Measurements from ENCODE around the gene KDM2B.
A peak's percentile ranks its signal among the peaks of the same experiment; 100 is the strongest.
"Not testable (repeated sequence)": the region's sequence is repeated elsewhere in the genome, so short reads cannot be mapped to it uniquely, and the experiment has no call there.

The KDM2B gene

DNA sequence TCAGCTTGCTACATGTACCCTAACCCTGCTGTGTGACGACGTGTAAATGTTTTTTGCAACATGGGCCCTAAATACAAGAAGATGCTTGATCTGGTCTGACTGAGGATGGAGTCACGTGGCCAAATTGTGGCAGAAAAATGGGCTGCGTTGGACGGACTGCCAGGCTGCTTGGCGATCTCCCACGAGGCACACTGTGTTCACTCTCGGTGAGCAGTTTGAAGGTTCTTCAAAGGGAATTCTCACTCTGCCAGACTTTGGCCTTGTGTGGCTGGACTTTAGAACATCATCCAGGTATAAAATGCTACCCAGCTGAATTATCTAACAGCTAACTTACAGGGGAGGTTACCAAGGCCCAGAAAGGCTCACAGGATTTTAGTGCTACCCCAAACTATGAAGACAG is 85.1 kb downstream of the KDM2B start:
- DNase-seq: no peak

DNA sequence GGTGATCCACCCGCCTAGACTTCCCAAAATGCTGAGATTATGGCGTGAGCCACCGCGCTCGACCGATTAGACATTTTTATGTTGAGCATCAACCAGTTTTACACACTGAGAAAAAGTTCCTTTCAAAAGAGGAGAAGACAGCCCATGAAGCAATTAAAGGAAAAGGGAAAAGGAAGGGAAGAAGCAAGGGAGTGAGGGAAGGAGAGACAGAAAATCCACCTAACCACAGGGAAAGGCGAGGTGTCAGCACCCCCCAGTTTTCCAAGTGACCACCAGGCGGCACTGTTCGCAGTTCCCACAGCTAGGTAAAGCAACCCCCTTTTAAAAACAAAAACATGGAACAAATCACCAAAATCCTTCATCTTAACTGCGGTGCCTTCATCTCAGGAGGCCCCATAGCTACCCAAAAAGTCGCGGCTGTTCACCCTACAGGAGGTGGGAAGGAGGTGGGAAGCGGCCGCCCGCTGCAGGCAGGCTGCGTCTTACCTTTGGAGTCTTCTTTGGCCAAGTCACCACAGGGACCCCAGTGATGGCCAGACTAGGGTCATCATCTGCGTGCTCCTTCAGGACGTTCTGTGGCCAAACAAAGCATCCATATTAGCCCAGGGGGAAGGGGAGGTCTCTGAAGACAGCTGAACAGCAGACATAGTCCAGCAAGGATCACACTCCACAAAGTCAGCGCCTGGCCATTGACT is 86.6 kb downstream of the KDM2B start:
- DNase-seq: peak; percentile 29

DNA sequence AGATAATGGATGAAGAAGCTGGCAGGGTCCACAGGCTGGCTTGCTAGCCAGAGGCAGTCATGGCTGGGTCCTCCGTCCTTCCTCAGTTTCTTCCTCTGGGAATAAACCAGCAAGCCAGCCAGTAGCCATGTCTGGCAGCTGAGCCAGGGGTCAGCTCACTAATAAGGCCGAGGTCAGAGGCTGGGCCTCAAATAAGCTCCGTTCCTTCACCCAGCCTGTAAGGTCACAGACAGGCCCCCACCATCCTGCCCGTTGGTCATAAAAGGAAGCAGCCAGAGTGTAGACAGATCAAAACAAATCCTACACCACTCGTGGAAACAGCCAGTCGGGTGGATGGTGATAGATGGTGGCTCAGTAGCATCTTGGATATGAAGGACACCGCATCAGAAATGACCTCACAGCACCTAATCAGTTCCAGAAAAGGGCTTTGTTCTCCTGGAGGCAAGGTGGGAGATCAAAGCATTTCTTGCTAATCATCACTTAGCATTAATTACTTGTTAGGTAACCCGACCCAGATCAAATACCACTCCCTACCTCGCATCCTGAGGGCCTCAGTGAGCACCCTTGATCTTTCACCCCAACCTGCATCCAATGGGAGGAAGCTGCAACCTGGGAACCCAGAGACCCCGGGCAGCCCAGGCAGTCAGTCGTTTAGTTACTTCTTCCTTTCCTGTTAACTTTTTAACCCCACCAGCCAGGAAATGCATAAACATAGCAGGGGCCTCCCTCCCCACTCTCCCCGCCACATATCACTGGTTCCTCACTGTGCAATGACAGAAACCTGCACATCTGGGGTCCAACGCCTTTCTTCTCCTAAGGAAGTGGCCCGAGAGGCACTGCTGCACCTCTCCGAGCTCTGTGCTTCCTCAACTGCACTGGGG is 90.2 kb downstream of the KDM2B start:
- DNase-seq: no peak

DNA sequence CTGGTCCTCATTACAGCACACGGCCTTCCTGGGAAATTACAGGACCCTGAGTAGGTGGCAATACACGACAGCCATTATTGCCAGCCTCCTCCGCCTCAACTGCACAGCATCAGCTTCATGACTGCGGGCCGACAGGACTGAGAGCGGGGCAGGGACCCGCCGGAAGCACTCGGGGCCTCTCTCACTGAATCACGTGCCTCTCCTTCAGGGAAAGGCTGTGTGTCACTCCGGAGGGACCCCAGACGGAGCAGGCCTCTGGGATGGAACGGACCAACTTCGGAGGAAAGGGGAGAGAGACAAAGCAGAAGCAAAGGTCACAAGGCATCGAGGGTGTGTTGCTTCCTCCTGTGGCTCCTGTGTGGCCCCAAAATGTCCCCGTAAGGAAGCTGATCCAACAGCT is 90.9 kb downstream of the KDM2B start:
- DNase-seq: no peak

DNA sequence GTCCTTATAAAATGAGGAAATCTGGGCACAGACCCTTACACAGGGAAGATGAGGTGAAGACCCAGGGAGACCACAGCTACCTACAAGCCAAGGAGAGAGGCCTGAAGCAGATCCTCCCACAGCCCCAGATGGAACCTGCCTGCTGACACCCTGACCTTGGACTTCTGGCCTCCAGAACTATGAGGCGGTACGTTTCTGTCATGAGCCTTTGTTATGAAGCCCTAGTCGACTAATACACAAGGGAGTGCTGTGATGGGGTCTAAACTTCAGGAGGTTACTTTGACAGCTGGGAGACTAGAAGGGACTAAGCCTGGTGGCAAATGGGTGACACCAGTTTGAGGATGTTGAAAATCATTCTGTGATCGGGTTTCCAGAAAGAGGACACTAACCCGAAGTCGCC is 95.9 kb downstream of the KDM2B start:
- no peak for DNase-seq

DNA sequence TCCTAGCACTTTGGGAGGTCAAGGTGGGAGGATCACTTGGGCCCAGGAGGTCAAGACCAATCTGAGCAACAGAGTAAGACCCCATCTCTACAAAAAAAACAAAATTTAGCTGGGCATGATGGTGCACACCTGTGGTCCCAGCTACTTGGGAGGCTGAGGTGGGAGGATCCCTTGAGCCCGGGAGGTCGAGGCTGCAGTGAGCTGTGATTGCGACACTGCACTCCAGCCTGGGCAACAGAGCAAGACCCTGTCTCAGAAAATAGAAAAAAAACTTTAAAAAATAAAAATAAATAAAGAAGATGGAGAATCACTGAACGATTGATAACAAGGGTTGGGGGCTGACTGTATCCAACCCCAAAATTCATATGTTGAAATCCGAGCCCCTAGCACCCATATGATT is 96.3 kb downstream of the KDM2B start:
- not testable (repeated sequence) for DNase-seq

DNA sequence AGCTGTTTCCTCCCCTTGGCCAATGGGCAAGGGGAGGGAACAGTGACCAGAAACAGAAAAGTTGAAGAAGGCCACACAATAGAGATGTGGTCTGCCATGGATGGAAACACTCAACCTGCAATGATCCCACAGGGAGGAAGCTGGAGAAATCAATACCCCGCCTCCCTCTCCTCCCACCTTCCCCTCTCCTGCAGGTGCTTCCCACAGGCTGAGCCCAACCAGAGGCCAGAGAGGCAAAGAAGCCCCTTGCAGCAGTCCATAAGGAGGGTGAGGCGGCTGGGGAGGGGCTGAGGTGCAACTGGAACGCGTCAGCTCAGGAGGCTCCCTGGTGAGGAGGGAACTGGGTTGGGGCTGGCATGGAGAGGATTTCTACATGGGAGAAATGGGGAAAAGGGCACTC is 96.9 kb downstream of the KDM2B start:
- DNase-seq: no peak

DNA sequence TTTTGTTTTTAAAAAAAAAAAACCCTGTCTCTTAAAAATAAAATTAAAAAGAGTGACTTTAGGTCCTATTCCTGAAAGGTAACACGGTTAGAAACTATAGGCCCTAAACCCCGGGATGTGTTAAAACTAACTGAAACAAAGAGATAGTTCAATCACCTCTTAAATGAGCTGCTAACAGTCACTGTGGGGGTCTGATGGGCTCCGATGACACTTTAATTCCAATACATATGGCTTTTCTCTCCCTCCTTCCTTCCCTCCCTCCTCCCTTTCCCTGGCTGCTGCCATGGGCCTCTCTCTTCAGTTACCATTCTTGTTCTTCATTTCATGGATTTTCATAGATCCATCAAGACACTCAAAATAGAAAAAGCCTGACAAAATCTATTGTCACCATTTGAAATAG is 104.3 kb downstream of the KDM2B start:
- DNase-seq: no peak

DNA sequence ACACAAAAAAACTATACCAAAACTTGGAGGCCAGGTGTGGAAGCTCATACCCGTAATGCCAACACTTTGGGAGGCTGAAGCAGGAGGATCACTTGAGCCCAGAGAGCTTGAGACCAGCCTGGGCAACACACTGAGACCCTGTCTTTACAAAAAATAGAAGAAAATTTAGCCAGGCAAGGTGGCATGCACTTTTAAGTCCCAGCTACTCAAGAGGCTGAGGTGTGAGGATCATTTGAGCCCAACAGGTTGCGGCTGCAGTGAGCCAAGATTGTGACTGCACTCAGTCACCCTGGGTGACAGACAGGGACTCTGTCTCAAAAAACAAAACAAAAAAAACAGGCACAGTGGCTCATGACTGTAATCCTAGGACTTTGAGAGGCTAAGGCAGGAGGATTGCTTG is 105.5 kb downstream of the KDM2B start:
- DNase-seq: no peak

DNA sequence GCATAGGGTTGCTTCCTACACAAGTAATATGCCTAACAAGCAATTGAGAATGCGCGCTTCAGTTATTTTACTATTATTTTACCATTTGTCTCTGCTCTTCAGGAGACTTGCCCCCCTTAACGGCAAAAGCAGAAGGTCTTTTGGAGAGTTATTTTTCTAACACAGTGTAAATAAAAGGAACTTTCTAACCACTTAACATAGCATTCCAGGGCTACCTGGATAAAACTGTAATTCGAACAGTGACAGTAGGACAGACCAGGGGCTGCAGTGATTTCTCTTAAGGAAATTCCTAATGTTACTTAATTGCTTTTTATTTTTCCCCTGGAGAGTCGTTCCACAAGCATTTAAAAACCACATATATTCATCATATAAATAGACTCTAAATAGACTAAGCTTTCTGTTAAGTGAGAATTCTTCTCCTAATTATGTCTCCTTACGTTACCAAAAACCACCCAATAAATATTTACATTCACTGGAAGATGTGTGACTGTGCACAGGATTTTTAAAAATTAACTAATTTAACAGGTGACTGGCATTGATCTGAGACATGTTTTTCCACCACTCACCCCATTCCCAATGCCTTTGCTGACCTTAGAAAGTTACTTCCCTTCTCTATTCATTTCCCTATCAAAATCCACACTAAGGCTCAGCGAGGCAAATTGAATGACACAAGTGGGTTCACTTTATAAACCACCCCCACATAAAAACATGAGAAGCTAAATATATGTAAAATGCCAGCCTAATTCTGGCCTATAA is 108.5 kb downstream of the KDM2B start:
- no peak for DNase-seq

DNA sequence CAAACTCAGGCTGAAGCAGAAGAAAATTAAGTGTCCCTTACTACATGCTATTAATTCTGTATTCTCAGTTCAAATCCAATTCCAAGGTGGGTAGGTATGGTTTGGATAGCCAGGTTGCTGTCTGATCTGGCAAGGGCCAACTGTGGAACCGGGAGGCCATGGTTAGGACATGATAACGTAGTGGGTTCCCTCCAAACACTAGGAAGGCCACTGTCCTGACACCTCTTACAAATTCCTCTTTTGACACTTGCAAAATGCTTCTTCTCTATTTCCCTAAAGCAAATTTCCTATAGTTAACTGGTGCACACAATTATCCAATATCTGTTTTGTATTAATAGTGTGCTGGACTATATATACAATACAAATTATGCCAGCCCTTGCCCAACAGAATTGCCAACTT is 110.1 kb downstream of the KDM2B start:
- no peak for DNase-seq

DNA sequence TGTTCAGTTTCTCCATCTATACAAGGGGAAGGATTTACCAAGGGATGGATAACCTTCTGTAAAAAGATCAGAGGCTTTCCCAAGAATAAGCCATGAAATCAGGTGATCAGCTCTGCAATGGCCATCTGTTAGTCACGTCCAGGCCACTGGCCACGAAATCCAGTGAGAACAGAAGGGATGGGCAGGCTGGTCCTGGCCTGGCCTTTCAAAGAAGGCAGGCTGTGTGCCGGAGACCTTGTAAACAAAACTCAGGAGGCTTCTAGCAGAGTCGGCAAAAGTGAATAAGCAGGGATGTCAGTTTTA is 112.4 kb downstream of the KDM2B start:
- DNase-seq: no peak

DNA sequence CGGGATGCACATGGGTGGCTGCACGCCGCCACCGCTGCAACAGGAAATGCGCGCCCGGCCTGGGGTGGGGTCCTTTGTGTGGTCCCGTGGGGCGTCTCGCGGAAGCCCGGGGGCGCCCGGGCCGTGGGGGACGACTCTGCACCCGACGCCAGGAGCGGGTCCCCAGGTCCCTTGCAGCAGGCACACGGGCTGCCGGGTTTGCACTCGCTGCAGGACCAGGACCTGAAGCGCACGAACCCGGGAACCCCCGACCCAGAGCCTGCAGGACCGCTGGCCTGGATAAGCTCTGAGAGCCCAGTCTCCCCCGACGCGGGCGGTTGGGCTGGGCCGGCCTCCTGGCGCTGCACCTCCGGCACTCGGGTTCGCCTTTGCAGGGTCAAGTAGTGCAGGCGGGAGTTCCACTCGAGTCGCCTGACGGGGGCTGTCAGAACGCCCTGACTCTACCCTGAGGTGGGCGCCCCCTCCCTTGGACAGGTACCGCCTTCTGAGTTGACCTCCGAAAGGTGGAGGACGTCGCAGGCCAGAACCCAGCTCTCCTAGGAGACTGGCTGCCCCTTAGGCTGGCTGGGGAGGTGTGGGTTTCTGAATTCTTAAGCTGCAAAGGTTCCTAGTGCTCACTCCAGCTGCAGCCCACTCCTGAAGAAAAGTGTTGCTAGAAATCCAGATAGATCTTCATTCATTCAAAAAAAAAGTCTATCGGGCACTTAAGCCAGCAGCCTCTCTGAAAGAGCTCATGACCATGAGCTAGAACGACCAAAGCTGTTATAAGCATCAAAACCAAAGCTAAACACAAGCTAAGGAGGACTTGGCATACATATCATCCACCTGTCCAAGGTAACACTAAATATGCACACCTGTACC is 113.0 kb downstream of the KDM2B start:
- peak; percentile 21 for DNase-seq

DNA sequence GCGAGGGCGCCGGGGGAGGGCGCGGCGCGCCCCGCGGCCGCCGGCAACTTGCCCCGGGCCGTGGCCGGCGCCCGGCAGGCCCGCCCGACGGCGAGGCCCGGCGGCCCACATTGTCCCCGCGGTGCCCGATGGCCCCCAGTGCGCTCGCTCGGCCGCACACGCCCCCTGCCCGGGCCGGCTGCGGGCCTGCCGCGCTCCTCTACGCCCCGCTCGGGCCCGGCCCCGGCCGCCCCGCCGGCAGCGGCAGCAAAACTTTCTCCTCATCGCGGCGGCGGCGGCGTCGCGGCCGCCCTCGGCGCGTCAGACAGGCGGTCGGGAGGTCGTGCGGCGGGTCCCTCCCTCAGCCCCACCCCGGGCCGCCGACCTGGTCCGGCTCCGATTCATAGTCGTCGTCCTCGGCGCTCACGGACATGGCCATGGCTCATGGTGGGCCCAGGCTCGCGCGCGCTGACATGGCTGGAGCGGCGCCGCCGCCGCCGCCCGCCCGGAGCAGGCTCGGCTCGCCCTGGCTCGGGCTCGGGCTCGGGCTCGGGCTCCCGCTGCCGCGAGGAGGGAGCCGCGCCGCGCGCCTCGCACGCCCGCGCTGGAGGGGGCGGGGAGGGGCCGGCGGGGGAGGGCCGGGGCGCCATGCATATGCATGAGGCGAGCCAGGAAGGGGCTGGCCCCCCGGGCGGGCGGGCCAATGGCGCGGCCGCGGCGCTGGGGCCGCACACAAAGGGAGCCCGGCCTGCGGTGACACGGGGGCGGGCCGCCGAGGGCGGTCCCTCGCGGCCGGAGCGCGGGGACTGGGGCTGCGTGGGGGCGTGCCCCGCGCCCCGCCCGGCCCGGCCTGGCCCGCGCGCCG is 113.8 kb downstream of the KDM2B start:
- DNase-seq: peak; percentile 92

DNA sequence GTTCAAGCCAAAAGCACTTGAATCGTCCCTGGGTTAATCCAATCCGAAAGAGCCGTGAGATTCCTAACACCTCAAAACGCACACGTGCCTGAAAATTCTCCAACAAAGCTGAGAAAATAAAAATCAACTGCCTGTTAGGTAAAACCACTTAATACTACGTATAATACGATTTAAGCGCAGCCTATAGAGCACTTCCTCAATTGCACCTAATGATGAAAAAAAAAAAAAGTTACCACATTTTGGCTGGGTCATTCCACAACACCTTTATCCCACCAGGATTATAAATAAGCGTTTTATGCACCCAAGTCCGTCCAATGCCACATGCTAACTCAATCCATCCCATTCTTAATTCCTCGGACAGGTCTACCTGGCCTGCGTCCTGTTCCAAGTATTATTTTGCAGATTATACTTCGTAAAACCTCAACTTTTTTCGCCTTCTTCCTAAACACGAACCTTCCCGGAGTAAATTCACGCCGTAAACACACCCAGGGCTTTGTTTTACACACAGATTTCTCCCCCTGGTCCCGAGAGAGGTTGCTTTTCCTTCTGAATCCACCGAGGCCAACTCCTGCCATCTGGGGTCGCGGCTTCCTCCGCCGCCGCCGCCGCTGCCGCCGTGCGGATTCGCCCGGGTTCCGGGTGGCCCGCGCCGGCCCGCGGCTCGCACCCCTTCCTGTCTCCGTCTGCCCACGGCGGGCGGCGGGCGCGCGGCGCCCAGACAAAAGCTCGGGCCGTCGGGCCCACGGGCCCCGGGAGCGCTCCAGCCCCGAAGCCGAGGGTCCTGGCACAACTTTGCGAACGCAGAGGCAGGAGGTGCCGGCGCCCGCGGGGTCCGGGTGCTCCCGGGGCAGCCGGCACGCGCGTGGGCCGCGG is 114.7 kb downstream of the KDM2B start:
- DNase-seq: peak; percentile 37

DNA sequence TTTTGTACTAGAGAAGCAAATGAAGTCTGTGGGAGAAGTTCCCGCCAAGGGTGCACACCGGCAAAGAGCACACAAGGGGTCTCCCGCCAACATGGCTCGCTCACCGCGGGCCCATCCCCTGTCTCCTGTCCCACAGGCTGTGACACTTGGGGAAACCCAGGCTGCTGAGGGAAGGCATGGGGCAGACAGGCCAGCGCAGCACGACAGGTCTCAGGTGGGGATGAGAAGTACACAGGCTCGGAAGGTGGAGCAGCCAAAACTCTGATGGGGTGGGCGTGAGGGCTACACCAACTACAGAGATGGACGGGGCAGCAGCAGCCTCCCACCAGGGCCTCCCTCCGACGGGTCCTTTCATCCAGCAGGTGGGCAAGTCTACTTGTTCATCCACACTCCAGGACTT is 116.5 kb downstream of the KDM2B start:
- DNase-seq: no peak

DNA sequence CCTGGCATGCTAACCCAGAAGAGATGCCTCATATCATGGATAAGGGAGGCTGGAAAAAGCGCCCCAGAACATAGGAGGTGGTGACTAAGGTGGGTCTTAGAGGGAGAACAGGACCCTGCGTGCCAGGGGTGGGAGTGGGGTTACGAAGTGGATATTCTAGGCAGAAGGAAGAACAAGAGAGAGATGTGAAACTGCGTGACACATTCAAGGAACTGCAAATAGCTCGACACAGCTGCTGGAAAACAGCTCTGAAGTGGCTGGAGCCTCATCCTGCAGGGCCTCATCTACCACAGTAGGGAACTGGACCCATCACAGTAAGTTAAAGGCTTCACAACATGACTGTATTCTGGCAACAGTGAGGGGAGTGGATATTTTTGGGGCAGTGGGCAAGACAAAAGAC is 119.8 kb downstream of the KDM2B start:
- DNase-seq: no peak

DNA sequence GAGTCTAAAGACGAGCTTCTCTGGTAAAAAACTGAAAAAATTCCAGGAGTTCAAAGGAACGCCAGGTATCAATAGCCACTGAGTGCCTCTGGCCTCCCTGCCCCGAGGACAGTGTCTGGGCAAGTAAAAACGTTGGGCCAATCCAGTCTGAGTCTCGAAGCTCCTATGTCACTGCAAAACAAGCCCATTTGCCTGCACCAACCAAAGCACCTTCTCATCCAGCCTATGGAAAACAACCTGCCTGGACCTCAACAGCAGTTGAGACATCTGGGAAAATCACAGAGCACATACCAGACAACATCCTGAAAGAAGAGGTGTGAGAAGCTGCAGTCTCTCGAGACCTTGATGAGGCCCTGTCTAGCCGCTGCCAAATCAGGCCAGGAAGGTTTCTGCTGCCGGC is 124.3 kb downstream of the KDM2B start:
- DNase-seq: no peak

DNA sequence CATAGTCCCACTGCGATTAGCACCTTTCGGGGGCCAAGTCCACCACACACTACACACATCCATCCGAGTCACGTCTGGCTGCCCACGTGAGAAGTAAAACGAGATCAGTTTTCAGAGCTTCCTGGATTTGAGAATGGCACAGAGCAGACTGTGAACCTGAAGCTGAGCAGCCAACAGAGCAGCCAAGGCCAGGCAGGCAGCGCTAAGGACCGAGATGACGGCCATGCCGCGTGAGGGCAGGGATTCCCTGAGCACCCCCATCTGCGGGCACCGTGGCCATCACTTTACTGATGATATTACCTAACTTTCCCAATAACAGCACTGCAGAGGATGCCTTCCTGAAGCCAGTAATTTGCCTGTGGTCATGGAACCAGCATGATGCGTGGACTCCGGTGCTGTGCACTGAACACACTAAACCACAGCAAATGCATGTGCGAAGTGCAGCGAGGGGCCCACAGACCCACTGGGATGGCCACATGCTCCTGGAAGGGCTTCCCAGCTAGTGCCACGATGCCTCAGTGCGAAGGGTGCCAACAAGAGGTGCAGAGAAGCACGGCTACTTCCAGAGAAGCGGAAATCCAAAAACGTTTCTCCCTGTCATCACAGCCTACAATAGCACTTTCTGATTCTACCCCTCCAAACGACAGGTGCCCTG is 124.9 kb downstream of the KDM2B start:
- DNase-seq: no peak

DNA sequence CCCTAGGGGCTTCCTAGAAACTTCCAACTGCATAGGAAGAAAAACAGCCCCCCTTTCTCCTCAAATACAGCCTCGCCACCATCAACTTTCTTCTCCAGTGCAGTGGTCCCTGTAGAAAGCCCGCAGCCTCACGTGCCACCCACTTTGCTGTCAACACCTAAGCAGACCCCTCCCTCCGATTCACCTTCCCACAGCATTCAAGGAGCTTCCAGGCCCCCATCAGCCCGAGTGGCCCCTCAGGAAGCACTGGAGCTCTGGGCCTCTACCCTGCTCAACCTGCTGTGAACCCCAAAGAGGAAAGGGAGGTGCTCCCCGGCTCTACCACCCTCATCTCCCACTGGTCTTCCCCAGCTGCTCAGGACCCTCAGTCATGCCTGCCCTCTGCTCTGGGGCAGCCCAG is 125.9 kb downstream of the KDM2B start:
- DNase-seq: no peak
